Right kidney (tissue), 1 donor: ENCODE results near the gene POP5.

Source experiments
- DNase-seq: peaks from one replicate; pipeline ENCODE4 v3.0.0-alpha.2; 2016

The POP5 gene

DNA sequence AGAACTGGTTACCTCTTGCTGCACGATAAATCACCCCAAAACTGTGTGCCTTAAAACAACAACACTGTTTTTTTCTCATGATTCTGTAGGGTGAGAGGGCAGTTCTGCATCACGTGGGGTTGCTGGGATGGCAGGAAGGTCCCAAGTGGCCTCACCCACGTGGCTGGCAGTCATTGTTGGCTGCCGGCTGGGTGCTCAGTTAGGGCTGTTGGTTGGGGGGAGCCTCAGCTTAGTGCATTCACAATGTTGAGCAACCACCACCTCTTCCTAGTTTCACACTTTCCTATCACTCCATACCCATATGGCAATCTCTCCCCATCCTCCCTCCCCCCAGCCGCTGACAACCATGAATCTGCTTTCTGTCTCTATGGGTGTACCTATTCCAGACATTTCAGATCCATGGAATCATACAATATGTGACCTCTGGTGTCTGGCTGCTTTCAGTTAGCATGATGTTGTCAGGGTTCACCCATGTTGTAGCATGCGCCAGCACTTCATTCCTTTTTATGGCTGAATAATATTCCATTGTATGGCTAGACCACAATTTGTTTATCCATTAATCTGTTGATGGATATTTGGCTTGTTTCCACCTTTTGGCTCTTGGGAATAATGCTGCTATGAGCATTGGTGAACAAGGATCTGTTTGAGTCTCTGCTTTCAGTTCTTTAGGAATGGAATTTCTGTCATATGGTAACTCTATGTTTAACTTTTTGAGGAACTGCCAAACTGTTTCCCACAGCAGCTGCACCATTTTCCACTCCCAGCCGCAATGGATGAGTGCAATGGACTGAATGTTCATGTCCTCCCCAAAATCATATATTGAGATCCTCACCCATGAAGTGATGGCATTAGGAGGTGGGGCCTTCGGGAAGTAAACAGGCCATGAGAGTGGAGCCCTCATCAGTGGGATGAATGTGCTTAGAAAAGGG lies 11.2 kb upstream of the POP5 start:
- DNase-seq = no peak

DNA sequence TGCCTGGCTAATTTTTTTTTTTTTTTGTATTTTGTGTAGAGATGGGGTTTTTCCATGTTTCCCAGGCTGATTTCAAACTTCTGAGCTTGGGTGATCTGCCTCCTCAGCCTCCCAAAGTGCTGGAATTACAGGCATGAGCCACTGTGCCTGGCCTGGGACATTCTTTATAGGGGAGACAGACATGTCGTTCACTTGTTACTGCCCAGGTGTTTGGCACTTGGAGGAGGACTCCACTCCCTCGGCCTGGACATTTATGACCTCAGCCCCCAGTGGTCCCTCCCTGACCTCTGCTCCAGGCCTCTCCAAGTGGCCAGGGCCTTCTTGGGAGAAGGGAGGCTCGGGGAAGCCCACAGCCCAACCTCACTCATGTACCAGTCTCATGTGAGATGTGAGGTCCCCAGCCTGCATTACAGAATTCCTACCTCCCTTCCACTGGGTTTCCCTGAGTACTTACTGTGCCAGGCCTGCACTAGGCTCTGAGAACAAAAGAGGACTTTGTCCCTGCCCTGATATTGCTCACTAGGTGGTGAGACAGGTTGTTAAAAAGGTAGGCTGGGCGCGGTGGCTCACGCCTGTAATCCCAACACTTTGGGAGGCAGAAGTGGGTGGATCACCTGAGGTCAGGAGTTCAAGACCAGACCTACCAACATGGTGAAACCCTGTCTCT lies 9.7 kb upstream of the POP5 start:
- no peak for DNase-seq

DNA sequence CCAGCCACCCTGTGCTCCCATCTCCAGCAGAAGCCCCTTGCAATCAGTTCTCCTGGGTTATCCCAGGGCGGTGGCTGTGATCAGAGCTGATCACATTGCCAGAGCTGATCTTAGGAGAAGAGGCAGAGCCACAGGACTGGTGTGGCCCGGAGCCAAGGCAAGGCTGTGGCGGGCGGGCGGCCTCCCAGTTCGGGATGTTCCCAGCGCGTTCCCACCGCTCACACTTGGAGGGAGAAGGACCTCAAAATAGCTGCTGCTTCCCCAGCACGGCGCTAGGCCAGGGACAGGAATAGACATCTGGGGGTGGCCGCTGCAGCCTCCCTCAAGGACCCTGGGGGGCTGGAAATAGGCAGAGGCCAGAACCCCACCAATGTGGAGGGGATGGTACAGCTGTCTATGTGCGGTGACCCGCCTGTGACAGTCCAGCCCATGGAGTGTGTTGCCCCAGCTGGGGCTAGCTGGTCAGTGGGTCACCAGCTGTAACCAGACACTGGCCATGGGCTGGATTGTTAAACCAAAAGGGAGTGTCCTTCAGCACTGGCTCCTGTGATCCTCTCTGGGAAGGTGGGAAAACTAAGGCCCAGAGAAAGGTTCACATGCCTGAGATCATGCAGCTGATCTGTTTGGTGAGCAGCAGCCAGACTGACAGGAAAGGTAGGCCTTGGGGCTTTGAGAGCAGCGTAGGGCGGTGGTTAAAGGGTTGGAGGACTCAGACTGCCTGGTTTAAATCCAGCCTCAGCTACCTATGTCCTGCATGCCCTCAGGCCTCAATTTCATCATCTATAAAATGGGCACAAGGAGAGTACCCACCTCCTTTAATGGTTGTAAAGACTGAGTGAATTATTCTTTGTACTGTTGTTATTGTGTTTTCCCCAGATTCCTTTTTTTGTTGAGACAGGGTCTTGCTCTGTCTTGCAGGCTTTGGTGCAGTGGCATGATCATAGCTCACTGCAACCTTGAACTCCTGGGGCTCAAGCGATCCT lies 8.0 kb upstream of the POP5 start:
- DNase-seq = no peak

DNA sequence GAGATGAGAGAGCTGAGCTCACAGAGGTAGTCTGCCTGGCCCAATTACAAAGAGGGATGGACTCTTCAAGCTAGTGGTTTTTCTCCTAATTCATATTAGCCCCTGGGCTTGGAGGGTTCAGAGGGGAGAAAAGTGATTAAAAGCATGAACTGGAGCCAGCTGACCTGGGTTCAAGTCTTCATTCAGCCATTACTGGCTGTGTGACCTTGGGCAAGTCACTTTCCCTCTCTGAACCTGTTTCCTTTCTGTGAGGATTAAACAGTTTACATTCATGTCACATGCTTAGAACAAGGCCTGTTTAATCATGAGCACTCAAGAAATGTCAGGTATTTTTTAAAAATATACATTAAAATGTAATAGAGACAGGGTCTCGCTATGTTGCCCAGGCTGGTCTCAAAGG lies 7.2 kb upstream of the POP5 start:
- DNase-seq = no peak

DNA sequence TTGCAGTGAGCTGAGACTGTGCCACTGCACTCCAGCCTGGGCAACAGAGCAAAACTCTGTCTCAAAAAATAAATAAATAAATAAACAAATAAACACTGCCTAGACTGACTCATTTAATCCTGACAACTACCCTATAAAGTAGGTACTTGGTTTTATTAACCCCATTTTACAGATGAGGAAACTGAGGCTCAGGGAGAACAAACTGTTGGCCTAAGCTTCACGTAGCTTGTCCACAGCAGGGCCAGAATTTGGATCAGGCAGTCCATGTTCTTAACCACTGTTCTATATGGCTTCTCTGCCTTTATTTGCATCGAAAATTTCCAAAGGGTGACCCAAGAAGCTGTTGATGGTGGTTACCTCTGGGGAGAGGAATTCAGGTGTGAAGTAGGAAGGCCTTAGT lies 5.7 kb upstream of the POP5 start:
- DNase-seq = no peak

DNA sequence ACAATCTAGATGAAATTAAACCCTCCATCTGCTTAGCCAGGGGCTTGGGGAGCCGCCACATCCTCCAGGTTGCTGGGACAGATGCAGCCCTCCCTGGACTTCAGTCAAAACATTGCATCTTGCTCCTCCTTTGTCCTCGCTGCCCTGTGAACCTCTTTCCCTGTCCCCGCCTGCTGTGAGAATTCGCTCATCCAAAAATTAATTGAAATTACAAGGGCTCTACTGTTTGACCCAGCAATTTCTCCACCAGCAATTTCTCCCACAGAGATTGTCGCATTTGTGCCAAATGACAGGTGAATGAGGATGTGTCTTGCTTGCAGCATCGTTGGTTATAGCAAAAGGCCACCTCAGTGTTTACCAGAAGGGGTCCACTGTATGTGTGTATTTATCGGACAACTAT lies 5.0 kb upstream of the POP5 start:
- DNase-seq = no peak

DNA sequence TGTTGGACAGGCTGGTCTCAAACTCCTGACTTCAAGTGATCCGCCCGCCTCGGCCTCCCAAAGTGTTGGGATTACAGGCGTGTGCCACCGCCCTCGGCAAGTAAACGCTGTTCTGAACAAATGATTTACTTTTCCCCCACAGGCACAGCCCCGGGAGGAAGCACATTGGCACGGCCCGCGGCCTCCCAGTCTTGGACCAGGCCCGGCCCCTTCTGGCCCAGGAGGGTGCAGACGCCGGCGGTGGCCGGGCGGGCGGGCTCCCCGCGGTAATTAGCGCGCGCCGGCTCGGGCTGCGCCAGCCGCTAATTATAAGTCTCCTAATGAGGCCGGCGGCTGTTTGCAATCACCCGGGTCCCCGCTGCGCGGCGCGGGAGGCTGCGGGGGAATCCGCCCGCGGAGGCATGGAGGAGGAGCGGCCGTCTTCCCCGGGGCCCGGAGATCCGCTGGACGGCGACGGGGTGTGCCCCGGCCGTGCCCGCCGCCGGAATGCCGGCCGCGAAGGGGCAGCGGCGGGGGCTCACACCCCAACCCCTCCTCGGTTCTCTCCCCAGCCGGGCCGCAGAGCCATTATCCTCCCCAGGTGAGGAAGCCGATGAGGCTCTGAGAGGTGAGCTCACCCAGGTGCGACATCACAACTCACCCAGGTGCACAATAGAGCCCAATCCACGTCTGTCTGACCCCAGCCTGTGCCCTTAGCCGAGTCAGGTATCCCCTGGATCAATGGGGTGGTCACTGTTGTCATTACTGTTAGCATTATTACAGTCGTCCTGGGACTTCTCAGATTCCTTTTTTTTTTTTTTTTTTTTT lies 3.3 kb upstream of the POP5 start:
- DNase-seq = peak; percentile 82

DNA sequence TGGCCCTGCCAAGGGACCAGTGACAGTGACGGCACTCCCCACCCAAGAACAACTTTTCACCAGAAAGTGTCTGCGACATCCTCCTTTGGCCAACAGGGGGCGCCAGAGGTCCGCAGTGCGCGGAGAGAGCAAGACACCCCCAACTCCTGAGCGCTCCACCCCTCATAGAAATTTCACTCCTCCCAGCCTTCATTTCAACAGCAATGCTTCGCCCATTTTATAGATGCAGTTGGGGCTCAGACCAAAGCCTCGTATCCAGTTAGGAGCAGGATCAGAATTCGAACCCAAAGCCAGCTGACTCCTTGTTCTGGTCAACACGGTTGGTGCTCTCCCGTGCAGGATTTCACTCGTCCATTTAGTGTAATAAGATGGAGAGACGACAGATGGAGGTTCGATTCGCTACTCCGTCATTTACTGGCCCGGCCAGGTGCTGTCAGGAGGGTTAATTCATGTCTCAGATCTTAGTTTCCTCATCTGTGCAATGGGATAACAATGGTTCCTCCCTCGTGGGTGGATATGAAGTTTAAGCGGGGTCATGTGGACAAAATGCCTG lies 2.4 kb upstream of the POP5 start:
- peak; percentile 55 for DNase-seq

DNA sequence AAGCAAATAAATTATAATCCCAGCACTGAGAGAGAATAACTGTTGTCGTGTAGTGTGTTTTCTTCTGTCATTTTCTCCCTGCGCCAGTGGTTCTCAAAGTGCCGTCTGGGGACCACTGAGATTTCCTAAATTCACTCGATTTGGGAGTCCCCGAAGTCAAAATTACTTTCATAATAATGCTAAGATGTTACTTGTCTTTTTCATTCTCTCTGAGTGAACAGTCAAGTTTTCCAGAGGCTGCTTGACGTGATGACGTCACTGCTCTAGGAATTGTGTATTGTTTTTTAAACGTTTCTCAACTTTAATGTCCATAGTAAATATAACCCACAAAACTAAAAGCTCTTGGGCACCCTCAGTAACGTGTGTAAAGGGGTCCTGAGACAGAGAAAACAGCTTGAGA lies 796 bp upstream of the POP5 start:
- no peak for DNase-seq

DNA sequence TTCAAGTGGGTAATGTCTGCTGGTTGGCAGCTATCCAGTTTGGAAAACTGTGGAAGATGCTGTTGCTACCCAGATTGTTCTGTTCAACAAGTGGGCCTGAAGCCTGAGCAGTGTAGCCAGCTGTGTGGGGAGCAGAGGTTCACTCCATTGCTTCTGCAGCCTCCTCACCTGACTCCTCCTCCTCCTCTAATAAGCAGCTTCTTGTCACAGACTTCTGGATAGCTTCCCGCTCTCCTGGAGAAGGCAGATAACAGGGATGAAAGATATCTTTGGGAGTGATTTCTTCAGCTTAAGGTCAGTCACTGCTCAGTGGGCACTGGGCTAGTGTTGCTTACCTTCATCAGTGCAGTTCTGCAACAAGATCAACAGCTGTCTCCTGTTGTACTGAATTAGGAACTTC lies 2.0 kb downstream of the POP5 start:
- DNase-seq = no peak

DNA sequence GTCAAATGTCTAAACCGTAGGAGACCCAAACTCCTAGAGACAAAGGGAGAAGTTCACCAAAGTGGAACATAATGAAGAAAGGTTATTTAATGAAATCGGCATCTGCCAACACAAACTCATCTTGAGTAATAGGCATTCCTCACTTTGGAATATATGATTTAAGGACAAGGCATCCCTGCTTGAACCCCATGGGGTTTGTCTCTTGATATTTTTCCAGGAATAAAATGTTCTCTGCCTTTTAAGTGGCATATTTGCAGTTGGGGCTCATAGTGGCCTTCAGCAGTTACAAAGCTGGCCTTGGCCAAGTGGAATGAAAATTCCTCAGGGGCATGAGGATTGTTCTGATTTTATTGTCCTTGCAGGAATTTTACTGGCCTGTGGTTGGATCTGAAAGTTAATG lies 7.1 kb downstream of the POP5 start:
- DNase-seq = no peak

DNA sequence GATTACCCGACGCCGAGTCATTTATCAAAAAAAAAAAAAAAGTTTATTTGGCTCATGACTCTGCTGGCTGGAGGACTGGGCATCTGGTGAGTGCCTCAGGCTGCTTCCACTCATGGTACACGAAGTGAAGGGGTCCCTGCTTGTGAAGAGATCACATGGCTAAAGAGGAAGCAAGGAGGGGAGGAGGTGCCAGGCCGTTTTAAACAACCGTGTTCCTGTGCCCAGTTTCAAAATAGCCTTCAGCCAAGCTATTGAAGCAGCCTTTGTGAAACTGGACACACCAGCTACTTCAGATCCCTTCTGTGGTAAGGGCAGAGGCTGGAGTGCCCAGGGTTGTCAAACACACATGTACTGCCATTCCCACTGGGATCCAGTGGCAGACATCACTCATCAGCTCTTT lies 7.6 kb downstream of the POP5 start:
- no peak for DNase-seq

DNA sequence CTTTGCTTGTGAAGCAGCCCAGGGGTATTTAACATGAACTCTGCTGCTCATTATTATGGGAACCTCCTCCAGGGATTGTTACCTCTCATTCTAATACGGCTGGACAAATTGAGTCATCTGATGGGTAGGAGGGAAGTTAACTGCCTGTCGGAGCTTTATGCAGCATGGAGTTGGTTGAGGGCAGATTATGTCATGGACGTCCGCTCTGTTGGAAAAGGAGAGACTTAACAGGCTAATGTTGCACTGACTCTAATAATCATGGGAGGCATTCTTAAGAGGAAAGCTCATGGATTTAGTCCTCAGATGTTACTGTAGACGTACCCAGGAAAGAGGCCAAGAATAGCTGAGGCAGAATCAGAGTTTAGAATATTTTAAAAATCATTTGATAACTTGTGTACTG lies 9.9 kb downstream of the POP5 start:
- no peak for DNase-seq

DNA sequence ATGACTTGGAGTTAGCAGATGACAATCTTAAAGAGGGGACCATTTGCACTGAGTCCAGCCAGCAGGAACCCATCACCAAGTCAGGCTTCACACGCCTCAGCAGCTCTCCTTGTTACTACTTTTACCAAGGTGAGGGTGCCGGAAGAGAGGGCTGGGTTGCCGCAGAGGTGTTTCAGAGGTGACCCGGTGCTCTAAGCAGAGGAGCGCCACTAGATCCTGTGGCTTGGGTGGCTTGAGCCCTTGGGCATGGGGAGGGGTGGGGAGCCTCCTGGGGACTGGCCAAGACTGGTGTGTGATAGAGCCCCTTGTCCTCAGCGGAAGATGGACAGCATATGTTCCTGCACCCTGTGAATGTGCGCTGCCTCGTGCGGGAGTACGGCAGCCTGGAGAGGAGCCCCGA lies 17.7 kb downstream of the POP5 start:
- no peak for DNase-seq

DNA sequence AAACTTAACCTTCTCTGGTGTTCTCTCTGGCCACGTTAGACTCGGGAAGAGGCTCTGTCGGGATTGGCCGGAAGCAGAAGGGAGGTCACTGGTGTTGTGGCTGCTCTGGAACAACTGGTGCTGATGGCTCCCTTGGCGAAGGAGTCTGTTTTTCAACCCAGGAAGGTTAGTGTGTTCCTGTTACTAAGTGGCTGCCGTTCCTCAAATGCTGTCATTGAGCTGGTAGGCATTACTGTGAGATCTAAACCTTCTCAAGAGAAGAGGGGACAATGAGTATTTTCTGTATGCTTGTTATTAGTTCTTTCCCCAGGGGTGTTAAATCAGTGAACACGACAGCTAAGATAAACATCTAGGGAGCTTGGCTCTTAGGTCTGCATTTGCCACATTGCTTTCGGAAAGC lies 18.3 kb downstream of the POP5 start:
- DNase-seq = no peak

DNA sequence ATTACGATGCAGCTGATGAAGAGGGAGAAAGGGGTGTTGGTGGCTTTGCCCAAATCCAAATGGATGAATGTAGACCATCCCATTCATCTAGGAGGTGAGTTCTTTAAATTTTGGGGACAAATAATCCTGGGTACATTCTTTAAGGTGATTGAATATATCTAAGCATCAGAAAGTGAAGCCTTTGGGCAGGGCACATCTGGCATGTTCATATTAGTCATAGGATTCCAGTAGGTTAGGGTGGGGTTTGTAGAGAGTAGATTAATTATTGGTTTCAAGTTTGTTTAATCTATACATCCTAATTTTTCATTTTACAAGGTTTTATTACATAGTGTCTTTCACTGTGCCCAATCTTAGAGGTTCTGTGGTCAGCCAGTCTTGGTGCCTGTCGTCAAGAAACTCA lies 23.6 kb downstream of the POP5 start:
- DNase-seq = no peak

DNA sequence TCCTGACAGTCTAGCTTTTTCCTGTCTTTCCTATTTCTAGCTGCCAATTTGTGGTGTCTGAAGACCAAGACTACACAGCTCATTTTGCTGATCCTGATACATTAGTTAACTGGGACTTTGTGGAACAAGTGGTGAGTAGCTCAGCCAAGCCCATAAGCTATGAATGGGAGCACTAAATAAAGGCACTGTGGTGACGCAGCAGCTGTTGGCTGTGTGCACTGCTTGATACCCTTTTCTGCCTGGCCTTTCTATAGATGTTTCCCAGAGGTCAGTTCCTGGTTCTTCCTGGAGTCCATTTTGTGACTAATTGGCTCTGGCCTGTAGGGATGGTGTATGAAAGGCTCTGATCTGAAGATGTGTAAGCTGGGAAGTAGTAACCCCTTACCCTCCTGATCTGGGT lies 26.5 kb downstream of the POP5 start:
- no peak for DNase-seq

DNA sequence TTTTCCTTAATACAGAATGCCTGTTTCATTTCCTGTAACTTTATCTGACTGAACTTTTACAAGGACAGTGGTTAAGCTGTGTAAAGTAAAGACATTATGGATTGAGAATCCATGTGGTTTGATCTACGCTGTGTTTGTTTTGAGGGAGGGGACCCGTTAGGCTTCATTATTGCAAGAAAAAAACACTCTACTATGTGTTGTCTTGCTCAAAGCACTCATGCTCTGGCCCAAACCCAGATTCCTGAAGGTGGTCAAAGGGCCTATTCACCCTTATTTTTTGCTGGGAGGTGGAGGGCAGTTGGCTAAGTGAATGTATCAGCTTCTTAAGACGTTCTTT lies 35.2 kb downstream of the POP5 start:
- no peak for DNase-seq

DNA sequence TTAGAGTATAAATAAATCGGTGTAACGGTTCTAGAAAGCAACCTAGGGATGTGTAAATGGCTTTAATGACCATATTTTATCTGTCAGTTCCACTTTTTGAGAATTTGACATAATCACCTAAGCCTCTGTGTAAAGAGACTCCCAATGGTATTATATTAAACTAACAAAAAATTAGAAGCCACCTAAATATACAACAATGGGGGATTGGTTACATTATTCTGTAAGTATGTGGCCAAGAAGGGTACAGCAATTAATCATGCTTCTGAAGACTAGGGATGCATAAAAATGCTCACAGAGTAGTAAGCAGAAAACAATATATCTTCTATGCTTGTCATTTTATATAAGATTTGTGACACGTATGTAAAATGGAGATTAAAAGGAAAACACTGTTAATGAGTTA lies 36.5 kb downstream of the POP5 start:
- DNase-seq = no peak

DNA sequence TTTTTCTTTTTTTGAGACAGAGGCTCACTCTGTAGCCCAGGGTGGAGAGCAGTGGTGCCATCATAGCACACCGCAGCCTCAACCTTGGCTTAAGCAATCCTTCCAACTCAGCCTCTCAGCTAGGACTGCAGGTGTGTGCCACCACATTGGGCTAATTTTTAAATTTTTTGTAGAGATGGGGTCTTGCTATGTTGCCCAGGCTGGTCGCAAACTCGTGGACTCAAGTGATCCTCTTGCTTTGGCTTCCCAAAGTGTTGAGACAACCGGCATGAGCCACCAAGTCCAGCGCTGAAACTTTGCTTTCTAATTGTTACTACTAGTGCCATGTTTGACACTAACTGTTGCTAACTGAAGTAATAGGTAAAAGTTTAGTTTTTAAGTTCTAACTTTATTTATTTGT lies 39.0 kb downstream of the POP5 start:
- DNase-seq = no peak

DNA sequence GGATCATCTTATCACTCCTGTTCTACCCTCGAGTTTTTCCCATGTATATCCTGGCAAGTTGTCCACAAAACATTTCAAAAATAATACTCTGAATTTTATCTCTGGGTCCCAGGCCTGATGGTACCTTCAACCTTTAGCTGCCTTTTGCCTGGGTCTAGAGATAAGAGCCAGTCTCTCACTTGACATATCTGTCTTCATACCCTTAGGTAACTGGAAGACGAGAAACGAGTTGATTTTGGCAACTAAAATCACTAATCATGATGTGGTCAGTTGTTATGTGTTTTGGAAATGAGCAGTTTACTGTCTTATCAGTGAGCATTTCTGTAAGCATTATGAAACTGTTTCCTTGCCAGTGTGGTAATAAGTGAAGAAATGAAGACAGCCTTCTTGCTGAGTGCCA lies 40.8 kb downstream of the POP5 start:
- DNase-seq = no peak

DNA sequence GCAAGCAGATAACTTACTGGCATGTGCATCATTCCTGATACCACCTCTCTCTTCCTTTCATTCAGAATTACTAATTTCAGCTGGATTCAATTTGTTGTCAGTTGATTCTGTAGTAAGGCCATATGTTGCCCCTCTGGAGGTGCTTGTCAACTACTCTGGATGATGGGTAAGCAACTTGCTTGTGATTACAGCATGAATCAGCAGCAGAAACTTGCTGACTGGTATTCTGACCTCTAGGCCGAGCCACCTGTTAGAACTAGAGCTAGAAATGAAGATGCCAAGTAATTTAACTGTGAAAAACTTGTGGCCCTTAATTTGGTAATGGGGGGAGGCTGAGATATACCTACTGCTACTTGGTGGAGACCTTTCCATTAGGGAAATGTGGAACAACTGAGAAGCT lies 41.9 kb downstream of the POP5 start:
- no peak for DNase-seq
